NCI-H1092 treated with DMSO at 0.1 percent for 48 hours (cell line): ENCODE measurements around the gene COMMD8.
A peak's percentile ranks its signal among the peaks of the same experiment; 100 is the strongest.
"Not testable (repeated sequence)": the region's sequence is repeated elsewhere in the genome, so short reads cannot be mapped to it uniquely, and the experiment has no call there.

ENCODE experiments used
- DNase-seq: peaks from one replicate; lab custom pipeline; 2025; lab: John Stamatoyannopoulos, UW

COMMD8 gene

DNA sequence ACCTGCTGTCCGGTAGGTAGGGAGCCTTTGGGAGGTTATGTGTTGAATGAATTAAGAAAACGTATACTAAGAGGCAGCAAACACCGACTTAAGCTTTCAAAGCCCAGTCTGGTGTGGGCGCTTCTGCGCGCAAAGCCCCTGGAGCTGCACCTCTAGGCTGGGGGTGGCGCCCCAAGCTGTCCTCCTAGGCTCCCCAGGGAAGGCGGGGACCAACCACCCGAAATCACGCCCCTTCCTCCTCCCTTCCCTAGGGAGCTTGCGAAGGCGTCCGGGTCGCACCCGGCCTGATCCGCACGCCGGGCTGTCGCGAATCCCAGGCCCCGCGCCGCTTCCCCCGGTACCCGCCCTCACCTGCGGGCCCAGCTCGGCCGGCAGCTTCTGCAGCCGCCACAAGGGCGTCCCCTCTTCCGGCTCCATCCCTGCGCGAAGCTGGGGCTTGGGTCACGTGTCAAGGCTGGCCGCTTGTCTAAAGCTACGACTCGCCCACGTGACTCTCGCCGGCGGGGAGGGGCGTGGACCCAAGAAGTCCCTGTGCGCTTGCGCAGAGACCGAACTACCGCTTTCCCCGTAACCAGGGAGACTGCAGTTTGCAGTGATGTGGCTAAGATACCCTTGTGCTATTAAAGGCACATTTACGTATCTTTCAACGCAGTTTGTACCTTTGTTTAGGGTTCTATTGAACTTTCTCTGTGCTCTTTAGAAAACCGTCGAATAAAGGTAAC is at the start of gene COMMD8:
Gene COMMD8, minus strand, starts transcription at position 468 of the 722 bp plus-strand sequence. Its CDS starts 51 bp downstream, at position 417.
- DNase-seq, result peak; percentile 93

DNA sequence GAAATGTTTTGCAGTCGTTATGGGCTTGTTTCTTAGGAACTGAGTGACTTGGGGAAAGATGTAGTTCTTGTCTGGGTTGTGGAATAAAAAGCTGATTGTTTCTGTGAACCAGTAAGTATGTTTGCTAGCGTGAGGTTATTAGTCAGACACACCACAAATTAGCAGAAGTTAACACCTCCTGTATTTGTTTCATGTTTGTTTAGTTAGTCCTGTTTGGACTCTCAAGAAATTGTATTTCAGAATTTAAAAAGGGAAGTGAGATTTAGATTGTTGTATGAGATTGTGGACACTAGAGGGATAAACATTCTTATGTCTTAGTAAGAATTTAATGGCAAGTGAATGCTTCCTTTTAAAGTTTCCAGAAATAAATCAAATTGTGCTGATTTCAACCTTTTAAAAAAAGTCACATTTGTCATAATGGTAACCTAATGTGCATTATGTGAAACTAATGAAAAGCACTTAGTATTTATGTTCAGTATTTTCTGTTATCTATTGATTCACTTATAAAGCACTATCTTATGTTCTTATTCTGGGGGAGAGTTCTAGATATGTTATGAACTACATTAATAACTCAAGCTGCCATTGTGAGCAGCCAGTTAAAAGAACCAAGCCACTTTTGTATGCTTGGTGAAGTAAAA is 47.1 kb upstream of the COMMD8 start:
- no peak for DNase-seq

DNA sequence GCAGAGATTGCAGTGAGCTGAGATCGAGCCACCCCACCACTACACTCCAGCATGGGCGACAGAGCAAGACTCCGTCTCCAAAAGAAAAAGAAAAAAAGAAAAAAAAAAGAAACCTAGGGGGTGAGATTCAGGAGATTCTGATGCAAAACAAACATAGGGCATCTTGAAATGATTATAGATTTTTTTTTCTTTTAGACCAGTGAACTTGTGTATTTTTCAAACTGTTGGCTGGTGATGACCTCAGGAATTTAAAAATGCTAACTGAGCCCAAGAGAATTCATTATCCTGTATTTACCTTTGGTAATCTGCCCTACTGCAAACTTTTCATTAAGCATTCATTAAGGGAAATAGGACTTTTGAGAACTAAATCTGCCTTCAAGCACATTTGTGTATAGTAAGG is 42.2 kb upstream of the COMMD8 start:
- no peak for DNase-seq

DNA sequence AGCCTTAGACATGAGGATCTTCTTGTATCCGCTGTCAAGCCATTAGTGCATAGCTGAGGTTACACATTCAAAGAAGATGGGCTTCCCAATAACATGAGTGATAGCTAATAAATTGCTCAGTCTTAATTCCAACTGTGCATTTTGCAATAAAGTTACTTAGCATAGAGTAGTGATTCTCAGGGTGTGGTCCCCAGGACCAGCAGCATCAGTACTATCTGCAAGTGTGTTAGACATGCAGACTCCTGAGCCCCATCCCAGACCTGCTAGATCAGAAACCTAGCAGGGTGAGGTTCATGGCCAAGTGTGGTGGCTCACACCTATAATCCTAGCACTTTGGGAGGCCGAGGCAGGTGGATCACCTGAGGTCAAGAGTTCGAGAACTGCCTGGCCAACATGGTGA is 41.6 kb upstream of the COMMD8 start:
- DNase-seq, result no peak

DNA sequence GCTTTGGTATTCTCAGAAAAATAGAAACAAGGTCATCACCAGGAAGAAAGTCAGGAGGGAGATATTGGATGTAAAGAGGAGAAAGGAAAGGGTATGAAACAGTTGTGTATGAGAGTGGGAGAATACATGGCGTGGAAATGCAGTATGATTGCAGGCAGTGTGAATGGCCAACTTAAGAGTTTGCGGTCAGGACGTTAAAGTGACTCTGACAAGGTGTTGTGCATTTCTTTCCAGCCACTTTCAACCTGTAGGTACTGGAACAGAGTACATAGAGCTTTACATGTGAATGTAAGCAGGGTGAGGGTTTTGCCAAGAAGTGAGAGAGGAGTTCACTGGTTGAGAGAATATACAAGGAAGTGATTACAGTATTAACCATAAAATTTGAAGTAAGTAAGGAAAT is 37.3 kb upstream of the COMMD8 start:
- DNase-seq, result no peak

- DNase-seq, result no peak
Observed at GRCh38 chr4:47499700-47500099, 36.2 kb upstream of the COMMD8 start.

- DNase-seq, result no peak
Observed at GRCh38 chr4:47498899-47499298, 35.4 kb upstream of the COMMD8 start.

DNA sequence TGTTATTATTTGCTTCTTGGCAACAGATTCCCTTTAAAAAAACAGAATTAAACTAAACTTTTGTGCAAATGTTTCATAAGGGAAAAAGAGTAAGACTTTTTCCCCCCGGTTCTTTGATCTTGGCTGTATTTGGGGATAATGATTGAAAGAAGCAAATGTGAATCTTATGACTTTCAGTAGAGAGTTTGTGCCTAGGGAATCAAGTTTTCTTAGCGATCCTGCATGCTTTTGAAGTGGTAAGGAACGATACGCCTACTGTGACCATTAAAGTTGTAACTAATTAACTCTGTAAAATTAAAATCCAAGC is 30.6 kb upstream of the COMMD8 start:
- DNase-seq, result no peak

GRCh38 chr4:47493238-47494123 is 30.0 kb upstream of the COMMD8 start:
- DNase-seq, result no peak

DNA sequence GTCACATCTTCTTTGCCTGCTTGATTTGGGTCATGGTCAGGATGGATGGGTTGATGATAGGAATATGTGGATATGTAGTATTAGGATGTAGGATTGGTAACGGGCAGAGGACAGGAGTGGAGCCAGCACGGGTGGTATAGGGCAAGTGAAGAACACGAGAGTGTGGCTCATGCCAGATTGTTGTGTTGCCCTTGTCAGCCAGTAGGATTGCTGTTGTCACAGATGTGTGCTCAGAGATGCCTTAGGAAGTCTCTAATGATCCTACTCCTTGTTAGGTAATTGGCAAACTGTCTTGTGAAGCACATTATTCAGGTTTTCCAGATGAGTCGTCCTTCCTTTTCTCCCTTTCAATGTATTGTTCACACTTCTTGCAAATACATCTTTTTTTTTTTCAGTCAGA is 27.0 kb upstream of the COMMD8 start:
- no peak for DNase-seq

GRCh38 chr4:47488706-47489105 is 25.2 kb upstream of the COMMD8 start:
- no peak for DNase-seq

DNA sequence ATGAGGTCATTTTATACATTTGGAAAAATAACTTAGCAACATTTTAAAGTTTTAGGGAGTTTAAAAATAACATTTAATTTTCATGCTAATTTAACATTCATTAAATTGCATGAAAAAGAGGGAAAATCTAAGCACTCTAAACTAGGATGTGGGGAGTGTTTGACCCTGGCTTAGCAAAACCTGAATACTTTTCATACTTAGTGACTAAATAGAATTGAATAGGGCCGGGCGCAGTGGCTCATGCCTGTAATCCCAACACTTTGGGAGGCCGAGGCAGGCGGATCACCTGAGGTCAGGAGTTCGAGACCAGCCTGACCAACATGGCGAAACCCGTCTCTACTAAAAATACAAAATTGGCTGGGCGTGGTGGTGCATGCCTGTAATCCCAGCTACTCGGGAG is 23.2 kb upstream of the COMMD8 start:
- DNase-seq, result not testable (repeated sequence)

DNA sequence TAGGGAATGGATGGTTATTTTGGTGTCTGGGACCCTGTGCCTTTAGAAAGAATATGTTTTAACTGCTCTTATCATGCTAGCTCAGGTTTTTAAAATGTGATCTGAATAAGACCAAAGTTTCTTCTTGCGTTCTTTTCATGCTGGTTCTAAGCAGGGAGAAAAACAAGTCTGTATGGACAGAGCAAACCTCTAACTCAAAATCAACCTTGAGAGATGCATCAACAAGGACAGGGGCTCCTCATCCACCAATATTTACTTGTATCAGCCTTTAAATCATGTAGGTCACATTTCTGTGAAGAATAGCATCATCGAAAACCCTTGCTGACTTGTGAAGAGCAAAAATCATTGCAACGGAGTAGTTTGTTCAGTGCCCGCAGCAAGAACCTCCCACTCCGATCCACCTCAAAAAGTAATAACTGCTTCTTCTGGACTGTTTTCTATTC is 22.8 kb upstream of the COMMD8 start:
- no peak for DNase-seq

DNA sequence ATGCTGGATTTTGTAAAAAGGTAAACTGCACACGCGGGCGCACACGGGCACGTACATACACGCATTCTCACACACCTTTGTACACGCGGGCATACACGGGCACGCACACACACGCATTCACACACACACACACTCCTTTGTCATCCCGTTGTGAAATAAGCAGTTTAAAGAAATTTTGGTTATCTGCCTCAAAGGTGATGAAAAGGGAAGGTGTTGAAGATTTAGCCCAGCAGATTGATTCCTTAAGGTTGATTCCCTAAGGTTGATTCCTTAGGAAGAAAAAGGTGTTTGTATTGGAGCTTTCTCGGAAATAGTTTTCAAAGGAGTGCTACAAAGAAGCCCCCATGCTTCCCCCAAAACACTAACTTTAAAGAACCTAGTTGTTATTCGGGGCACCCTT is 22.3 kb upstream of the COMMD8 start:
- no peak for DNase-seq

GRCh38 chr4:47485047-47485692 is 21.7 kb upstream of the COMMD8 start, which contains the start of gene ATP10D:
ATP10D (plus strand) TSS chr4:47485275; CDS start chr4:47512541, 27,266 bp downstream.
- peak; percentile 82 for DNase-seq

GRCh38 chr4:47484168-47484567 is 20.7 kb upstream of the COMMD8 start:
- DNase-seq, result no peak

DNA sequence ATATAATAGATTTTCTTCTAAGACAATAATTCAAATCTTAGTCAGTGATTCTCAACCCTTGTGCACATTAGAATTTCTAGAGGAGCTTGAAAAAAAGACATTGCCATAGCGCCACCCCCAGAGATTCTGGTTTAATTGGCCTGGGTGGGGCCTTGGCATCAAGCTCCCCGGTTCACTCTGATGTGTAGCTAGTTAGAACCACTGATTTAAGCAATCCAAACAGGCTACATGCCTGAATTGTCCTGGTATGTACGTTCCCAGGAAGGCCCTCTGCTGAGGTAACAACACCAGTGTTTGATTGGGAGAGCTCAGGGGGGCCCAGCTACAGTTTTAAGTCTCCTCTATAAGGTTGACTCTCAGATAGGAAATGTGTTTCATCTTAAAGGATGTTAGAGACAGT is 20.2 kb upstream of the COMMD8 start:
- no peak for DNase-seq

GRCh38 chr4:47482326-47482725 is 18.8 kb upstream of the COMMD8 start:
- DNase-seq, result no peak

- no peak for DNase-seq
Observed at GRCh38 chr4:47478804-47479203, 15.3 kb upstream of the COMMD8 start.

- no peak for DNase-seq
Observed at GRCh38 chr4:47475411-47475810, 11.9 kb upstream of the COMMD8 start.

DNA sequence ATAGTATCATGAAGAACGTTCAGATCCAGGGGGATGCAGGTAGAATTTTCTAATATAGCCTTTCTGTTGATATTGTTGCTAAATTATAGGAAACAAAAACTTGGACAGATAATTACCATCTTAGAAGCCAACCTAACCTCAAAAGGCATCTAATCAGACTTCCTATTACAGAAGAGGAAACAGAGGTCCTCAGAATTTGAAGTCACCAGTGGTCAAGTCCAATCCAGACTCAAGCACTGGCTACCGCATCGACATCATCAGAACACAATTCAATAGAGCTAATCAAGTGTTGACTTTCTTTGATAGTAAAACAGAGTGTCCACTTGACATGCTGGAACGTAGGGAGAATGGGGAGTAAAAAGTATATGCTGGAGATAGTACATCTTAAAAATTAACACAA is 11.3 kb upstream of the COMMD8 start:
- DNase-seq, result no peak

DNA sequence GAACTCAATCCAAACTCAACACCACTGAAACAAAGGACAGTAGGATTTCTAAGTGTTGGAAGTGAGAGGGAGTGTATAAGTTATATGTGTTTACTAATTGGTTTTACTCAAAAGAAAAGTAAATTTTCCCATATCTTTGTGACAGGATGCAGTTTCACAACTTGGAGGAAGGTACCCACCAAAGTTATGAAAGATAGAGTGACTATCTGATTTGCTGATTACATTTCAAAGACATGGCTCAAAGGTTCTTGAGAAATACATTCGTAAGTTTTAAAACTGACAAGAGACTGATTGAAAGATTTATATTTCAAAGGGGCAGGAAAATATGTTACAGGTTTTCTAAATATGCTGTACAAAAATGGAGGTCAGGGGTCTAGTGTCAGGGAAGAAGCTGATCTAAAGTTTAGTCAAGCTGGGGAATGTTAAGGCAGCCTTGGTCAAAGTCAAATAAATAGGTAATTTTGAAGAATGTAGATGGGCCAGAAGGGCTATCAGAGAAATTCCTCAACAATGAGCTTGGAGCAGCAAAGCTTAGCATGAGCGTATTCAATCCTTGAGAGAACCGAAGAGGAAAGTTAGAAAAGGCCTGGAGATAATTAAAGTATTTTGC is 9.7 kb upstream of the COMMD8 start:
- no peak for DNase-seq
